NCI-H2081 (cell line): ENCODE measurements around the gene MTFR1L.
A peak's percentile ranks its signal among the peaks of the same experiment; 100 is the strongest.

Experiments used
- DNase-seq, 2 experiments: peaks; one replicate each; lab custom pipeline; 2025; lab: John Stamatoyannopoulos, UW

The MTFR1L gene

DNA sequence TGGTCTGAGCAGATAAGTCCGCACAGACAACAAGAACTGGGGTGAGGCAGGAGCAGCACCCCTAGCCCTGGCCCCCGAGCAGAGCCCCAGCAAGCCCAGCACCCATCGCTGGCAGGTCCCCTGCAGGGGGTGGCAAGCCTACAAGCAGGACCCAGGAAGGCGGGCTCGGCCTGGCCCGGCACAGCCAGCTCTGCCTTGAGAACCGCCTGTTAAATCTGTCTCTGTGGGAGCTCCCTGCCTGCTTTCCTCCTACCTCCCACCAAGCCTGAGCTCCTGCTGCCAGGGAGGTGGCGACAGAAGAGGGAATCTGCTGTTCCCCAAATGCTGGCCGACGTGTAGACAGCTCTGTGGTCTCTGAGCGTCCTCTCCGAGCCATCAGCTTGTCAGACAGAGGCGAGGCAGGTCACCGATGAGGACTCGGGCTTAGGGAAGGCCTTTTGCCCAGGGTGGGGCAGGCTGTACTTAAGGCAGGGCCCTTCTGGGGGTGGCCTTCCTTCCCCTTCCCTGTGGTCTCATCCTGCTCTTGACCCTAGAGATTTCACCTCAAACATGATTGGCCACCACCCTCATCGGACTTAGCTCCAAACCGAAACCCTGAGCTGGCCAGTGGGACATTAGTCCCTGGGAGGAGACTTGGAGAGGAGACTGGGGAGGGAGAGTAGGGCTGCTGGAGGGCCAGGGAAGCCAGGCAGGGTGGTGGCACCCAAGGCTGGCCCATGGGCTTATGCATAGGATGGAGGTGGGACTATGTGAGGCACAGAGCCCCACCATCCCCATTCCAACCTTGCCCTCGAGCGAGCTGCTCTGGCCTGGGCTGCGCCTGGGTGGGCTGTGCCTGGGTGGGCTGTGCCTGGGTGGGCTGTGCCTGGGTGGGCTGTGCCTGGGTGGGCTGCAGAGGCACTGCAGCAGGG lies 12.0 kb upstream of the MTFR1L start:
- no peak for DNase-seq

DNA sequence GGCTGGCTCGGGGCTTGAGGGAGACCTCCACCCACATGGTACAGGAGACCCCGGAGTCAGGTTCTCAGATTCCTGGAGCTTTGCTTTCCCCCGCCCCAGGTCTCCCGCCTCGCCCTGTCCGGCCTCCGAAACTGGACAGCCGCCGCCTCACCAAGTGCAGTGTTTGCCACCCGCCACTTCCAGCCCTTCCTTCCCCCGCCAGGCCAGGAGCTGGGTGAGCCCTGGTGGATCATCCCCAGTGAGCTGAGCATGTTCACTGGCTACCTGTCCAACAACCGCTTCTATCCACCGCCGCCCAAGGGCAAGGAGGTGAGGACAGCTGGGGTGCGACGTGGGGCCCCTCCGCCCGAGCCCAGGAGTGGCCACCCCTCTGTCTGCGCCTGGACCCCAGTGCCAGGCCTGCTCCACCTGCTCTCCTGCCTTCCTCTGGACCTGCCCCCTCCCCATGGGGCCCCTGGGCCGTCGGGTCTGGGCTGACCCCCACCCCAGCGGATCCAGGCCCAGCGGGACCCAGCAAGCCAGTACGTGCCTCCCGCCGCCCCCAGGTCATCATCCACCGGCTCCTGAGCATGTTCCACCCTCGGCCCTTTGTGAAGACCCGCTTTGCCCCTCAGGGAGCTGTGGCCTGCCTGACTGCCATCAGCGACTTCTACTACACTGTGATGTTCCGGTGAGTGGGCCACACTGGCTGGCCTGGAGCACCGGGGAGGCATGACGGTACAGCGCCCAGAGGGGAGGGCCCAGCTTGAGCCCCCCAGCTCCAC lies 11.1 kb upstream of the MTFR1L start:
- no peak for DNase-seq

DNA sequence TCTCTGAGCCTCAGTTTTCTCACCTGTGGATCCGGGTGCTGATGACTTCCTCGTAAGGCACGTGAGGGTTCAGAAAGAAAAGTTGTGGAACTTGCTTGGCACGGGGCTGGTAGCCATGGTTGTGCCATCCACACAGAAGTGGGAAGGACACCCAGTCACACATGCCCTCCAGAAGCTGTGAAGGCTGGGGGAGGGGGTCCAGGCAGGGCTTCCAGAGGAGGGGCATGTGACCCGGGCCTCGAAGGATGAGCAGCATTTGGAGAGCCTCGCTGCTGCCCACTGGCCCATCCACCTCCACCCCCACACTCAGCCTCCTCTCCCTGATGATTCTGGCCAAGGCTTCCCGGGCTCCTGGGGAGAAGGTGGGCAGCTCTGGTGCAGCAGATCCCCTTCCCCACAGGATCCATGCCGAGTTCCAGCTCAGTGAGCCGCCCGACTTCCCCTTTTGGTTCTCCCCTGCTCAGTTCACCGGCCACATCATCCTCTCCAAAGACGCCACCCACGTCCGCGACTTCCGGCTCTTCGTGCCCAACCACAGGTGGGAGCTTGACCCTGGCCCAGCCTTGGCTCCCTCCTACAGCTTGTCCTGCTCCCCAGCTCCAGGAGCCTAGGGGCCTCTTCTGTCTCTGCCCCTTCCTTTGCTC lies 10.3 kb upstream of the MTFR1L start:
- DNase-seq: no peak

DNA sequence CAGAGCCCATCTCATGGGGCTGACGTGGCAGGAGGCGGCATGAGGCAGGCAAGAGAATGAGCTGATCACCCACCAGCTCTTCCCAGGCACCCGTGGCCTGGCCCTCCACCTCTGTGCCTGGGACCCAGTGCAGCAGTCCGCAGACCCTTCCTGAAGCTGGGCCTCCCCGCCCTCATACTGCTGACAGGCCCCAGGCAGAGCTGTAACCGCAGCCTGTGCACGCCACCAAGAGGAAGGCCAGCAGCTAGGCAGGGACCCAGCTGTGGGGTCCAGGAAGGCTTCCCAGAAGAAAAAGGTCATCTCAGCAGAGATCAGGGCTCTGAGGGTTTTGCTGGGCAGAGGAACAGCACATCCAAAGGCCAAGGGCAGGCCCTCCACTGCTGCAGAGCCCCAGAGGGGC lies 9.8 kb upstream of the MTFR1L start:
- DNase-seq: no peak

DNA sequence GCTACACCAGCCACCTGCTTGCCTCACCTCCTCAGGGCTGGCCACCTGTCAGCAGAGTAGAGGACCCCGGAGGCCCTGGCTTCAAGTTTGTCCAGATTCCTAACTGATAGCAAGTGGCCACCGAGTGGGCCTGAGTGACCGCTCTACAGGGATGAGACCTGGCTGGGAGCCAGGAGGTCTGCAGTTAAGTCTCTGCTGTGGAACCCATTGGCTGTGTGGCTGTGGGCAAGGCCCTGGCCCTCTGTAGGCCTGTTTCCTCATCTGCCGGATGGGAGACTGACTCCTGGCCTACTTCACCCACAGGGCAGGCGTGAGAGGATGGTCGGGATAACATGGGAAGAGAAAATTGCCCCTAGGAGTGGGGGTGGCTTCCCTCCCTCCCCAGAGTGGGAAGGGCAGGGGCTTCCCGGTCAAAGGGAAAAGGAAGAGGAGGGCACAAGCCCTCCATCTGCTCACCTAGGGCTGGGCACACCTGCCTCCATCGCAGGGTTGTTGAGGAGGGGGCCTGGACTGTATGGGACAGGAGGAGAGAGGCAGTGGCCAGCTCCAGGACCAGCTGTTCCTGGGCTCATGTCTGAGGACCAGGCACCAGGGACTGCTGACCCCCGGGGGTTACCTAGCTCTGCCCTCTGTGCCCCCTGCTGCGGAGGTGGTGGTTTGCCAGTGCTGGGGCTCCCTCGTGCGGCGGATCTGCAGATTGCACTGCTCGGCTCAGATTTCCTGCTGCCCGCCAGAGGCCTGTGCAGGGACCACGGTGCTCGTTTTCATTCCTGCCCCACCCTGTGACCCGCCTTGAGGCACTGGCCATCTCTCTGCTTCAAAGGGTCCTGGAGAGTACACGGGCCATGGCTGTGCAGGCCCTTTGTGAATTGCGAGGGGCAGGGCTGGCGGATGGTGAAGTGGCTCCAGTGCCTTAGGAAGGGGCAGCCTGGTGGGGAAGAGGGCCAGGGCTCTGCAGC lies 9.1 kb upstream of the MTFR1L start:
- peak; percentile 43 to 63 for DNase-seq

DNA sequence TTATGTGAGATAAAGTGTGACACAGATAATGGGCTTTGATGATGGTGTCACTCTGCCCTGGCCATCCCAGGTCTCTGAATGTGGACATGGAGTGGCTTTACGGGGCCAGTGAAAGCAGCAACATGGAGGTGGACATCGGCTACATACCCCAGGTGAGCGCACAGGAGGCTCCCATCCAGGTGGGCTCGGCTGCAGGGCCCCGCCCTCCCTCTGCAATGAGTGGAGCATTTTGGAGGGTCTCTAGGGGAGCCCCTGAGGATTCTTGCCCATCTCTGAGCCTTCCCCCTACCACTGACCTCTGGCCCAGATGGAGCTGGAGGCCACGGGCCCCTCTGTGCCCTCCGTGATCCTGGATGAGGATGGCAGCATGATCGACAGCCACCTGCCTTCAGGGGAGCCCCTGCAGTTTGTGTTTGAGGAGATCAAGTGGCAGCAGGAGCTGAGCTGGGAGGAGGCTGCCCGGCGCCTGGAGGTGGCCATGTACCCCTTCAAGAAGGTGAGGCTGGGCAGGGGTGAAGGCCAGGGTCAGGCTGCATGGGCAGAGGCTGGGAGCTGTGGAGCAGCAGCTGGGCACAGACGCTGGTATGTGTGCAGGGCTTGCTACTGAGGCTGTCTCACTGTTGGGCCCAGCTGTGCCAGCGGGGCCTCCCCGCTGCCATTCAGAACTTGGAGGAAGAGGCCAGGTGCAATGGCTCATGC lies 8.2 kb upstream of the MTFR1L start:
- DNase-seq: no peak

DNA sequence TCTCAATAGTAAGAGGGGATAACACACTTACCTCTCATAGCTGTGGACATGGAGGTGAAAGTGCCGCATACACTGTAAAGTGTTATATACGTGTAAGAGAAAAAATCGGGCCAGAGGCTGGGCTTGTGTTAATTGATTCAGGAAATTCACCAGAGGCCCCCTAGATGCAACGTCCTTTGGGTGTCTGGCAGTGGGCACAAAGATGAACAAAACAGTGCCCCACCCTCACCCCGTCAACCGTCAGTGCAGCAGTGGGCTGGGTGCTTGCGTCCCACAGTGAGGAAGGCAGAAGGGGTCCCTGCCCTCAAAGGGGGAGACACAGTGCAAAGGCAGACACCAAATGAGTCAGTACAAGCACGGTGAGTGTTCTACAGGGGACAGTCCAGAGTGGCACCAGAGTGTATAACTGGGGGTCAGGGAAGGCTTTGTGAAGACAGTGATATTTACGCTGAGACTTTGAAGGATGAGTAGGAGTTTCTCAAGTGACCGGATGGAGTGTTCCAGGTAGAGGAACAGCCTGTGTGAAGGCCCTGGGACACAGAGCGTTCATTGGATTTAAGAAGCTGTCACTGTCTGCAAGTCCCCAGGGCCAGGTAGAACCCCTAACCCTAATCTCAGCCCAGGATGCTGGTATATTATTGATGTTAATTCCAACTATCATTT lies 6.6 kb upstream of the MTFR1L start:
- DNase-seq: no peak

DNA sequence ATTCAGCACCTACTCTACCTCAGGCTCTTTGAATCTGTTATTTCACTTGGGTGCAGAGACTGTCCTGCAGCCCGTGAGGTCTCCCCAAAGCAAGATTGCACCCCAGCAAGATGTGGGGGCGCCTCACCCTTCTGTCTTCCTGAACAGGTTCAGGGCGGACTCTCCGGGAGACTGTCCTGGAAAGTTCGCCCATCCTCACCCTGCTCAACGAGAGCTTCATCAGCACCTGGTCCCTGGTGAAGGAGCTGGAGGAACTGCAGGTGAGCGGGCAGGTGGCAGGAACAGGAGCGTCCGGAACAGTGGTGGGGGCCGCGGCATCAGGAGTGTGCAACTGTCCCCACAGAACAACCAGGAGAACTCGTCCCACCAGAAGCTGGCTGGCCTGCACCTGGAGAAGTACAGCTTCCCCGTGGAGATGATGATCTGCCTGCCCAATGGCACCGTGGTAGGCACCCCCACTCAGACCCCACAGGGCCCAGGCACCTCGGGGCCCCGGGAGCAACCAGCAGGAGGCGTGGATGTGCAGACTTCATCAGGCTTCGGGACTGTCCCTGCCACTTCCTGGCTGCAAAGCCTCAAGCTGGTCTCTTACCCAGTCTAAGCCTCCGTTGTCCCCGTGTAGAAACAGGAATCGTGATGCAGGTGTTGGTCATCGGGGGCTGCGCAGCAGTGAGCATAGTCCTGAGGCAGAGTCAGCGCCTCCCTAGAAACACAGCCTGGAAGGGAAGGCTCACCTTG lies 5.9 kb upstream of the MTFR1L start:
- no peak for DNase-seq

DNA sequence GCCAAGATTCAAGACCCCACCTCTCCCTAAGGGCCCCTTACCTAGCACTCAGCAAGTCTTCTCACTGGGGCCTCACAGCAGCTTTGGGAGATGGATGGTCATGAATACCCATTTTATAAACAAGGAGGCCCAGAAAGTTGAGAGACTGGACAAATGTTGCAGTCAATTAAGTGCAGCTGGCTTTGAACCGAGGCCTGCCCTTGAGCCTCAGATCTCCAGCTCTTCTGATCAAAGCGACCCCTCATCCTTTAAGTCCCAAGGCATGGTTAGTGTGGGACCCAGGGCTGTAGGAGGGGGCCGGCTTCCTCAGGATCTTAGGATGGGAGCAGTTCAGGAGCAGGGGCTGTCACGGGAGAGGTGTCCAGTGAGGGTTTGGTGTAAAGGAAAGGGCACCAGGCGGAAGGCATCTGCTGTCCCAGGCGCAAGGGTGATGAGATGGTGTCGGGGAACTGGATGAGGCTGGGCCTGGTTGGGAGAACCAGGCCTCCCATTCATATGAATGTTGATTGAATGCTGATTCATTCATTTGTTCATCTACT lies 5.1 kb upstream of the MTFR1L start:
- no peak for DNase-seq

DNA sequence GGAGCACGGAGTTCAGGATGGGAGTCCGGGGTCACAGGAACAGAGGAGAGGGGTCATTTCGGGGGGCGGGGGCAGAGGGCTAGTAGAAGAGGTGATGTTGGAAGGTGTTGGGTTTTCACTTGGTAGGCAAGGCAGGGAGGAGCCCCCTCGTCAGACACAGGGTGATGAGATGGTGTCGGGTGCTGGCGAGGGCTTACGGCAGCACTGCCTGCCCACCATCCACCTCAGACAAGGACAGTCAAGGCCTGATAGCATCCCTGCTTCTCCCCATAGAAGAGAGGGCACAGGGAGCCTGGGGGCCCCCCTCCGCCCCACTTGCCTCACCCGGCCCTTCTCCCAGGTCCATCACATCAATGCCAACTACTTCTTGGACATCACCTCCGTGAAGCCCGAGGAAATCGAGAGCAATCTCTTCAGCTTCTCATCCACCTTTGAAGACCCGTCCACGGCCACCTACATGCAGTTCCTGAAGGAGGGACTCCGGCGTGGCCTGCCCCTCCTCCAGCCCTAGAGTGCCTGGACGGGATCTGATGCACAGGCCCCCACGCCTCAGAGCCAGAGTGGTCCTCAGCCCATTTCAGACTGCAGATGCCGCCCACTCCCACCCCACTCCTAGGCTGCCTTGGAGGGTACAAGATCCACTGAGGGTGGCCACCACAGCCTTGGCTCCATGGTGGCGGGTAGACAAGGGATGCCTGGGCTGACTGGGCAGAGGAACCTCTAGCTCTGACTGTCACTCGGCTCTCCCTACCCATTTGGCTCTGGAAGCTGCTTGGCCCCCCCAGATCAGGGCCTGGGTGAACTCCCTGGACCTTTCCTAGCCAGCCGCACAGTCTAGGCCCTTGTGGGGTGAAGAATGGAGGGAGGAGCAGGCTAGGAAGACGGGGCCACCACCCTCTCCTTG lies 4.3 kb upstream of the MTFR1L start:
- DNase-seq: no peak

DNA sequence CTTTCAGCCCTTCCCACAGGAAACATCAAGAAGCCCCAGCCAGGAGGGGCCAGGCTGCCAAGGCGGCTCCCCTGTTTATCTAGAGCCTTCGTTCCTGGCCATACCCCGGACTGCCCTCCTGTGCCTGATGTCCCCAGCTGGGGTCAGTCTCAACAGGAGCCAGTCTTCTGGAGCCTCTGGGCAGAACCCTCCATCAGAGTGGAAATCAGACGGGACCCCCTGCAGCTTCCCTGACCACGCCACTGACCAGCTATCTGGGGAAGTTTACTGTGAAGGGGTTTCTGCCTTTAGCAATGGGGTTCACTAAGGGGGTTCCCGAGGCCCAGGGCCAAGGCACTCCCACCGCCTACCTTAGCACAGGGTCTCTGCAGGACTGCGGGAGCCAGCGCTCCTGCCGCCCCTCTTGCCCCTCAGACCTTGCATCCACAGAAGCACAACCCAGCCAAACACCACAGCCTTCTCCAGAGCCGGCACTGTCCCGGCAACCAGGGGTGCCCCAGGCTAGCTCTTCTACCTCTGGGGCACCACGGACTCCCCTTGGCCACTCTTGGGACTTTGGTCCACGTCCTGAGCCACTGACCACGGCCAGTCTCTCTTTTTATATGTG lies 3.5 kb upstream of the MTFR1L start:
- no peak for DNase-seq

DNA sequence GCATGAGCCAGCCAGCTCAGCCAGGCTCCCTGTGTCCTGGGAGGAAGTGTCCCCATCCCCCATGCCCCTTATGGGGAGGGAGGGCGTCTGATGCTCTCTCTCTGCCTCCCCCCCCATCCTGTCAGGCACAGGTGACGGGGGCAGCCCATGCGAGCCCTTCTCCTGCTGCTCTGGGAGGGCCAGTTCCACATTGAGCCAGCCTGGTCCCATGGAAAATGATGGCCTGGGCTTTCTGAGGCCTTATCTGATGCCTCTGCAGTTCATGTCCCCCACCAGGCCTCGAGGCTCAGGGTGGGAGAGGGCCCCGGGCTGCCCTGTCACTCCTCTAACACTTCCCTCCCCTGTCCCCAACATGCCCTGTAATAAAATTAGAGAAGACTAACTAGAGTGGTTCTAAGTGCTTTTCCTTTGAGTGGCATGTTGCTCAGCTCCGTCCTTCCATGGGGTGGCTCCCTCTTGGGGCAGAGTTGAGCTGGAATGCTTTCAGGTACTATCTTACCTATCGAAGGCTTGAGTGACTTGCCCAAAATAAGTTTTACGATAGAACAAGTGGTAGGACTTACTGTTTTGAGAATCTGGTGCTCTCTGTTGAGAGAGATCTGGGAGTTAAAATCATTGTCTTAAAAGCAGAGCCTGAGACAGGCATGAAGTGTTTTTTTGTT lies 1.8 kb upstream of the MTFR1L start:
- DNase-seq: no peak

DNA sequence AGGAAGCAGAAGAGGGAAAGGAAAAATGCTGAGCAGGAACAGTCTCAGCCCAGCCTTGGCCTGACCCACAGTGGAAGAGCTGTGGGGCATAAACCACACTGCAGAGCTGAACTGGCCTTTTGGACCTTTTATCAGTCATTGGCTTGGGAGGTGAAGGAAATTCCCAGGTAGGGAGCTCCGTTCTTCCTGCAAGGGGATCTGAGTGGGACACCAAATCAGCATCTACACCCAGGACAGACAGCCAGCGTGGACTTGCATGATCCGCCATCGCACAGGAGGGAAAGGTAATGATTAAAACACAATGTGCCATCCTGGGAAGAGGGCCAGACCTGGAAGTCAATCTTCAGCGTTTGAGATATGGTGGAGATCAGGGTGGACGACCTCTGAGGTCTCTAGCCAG lies 1.2 kb upstream of the MTFR1L start:
- DNase-seq: no peak

DNA sequence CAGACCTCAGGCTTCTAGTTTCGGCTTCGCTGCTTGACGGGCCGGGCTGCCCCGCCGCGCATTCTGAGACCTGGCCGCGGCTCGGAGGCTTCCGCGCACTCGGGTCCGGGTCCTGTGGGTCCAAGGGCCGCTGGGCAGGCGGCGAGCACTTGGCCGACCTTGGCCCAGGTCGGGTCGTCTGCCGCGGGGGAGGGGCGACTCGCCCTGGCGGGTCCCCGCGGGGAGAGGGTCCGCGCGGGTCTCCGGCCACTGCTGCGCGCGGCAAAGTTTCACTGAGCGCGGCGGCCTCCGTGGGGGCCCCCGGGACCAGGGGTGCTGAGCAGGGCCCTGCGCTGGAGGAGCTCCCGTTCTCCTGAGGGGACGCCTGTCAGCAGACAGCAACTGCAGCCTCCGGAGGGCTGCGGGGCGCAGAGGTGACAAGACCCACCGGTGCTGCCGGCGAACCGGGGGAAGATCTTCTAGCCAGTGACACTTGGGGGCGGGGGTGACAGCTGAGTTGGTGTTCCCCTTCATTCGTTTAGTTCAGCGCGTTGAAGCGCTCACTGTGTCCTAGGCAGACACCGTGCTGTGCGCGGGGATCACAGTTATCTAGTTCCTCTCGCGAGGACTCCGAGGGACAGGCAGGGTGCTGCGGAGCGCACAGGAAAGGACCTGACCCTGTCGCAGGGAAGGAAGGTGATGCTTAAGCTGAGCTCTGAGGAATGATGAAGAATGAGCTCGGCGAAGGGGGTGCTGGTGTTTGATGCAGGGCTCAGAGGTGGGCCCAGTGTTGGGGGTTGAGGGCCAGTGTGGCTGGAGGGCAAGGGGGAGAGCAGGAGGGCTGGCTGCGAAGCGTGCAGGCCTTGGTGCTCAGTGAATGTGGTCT lies 725 bp downstream of the MTFR1L start:
- peak; percentile 21 to 52 for DNase-seq

DNA sequence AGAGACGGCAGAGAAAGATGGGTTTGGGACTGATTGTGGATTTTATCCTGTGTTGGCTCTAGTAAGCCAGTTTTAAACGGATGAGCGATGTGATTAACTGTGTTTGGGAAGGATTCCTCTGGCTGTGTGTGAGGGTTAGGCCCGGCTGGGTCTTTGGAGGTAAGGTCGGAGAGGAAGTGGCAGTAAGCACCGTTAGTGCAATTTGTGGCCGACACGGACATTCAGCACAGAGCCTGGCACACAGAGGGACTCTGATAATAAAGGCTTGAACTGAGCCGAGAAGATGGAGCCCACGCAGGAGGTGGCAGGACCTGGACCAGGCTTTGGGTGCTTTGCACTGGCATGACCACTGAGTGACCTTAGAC lies 1.3 kb downstream of the MTFR1L start:
- DNase-seq: no peak

DNA sequence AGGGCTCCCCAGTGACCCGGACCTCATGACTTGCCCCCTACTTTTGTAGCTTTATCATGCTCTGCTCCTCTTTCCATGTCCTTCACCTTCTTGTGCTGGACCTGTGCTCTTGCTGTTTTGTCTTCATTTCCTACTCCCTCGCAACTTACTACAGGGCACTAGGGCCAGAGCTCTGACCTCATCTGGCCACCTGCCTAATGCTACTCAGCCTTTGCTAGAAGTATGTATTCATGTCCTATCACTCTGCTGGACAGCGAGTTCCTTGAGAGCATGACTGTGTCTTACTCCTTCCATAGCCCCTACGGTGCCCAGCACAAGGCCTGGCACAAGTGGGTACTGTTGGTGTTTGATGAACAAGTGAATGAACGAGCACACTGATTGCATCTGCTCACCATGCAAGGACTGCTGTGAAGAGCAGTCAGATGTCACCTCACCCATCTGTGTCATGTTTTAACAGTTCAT lies 1.9 kb downstream of the MTFR1L start:
- no peak for DNase-seq
